ENCODE data around the gene WNT5B.
"Not testable (repeated sequence)": the region's sequence is repeated elsewhere in the genome, so short reads cannot be mapped to it uniquely, and the experiment has no call there.

WNT5B gene

DNA sequence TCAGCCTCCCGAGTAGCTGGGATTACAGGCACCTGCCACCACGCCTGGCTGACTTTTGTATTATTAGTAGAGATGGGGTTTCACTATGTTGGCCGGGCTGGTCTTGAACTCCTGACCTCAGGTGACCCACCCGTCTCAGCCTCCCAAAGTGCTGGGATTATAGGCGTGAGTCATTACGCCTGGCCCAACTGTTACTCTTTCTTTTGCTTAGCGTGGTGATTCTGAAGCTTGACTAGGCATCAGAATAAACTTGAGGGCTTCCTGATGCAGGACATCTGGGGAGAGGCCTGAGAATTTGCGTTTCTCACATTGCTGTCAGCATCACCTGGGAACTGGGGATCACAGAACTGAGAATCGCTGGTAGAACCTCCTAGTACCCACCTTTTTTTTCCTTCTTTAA is 26.3 kb upstream of the WNT5B start:
- DNase-seq = not testable (repeated sequence)

- DNase-seq = no peak
These were observed 25.6 kb upstream of the WNT5B start for GRCh38 chr12:1603269-1603993.

DNA sequence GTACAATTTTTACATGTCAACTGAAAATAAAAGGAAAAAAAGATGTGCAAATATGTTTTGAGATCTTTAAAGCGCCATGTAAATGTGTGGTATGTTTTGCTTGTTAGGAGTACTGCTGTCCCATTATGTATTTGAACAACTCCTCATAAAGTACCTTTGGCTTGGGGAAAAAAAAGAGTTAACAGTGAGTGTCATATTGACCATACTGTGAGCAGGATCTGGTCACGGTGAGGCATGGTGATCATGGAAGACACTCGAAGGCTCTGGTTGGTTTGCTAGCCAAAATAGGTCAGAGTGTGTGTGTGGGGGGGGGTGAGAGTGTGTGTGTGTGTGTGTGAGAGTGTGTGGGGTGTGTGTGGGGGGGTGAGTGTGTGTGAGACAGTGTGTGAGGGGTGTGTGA is 24.6 kb upstream of the WNT5B start:
- DNase-seq = no peak

GRCh38 chr12:1605129-1606020 is 23.7 kb upstream of the WNT5B start:
- DNase-seq = peak; percentile 43

- peak; percentile 50 for DNase-seq
These were observed 22.9 kb upstream of the WNT5B start for GRCh38 chr12:1606021-1606622.

- DNase-seq = no peak
These were observed 20.9 kb upstream of the WNT5B start for GRCh38 chr12:1607940-1608712.

GRCh38 chr12:1608713-1609119 is 20.3 kb upstream of the WNT5B start:
- no peak for DNase-seq

- no peak for DNase-seq
These were observed 18.9 kb upstream of the WNT5B start for GRCh38 chr12:1610072-1610643.

- no peak for DNase-seq
These were observed 17.0 kb upstream of the WNT5B start for GRCh38 chr12:1611803-1612572.

DNA sequence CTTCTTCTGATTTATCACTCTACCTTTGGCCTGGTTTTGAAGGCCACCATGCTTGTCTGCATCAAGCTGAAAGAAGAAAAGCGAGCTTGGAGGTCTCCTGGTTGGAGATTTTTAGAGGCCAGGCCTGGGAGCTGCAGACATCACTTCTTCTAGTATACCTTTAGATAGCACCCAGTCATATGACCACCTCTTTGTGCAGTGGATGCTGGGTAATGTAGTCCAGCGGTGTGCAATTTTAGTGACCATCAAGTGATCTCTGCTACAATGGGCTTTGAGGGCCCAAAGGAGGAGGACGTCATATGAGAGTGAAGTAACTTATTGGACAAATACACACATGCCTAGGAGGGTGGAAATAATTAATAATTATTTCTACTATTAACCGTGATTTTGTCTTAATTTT is 15.2 kb upstream of the WNT5B start:
- no peak for DNase-seq

- DNase-seq = no peak
These were observed 14.7 kb upstream of the WNT5B start for GRCh38 chr12:1614360-1614759.

DNA sequence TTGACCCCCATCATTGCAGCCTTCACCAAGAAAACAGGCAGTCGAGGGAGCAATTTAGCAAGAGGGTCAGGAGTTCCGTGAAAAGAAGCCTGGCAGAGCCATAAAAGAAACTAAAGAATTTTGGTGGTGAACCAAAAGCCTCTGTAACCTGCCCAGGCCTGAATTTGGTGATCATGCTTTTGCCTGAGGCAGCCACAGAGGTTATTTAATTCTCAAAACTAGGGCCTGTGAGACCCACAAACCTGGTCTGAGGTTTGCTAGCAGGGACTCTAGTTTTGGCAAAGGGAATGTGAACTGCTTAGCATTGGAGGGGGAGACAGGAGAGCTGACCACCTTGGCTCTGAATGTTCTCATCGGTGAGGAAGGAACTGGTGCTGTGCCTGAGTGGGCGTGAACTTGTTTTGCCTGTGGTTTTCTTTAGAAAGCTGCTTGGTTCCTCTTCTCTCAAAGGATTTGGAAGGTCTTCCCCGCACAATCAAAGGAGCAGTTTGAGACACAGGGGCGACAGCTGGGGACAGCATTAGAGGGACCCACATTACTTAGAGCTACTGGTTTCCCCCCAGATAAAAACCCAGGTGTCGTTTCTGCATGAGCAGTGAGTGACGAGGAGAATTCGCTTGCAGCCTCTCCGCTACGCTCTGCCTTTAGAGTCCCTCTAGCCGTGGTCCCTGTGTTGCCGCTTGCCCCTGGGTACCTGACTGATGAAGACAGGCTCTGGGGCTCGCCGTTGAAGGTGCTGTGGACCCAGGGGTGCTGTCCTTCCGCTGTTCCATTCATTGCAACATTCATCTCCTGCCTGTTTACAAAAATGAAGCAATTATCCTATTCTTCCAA is 12.6 kb upstream of the WNT5B start:
- no peak for DNase-seq

GRCh38 chr12:1618489-1618888 is 10.5 kb upstream of the WNT5B start:
- no peak for DNase-seq

DNA sequence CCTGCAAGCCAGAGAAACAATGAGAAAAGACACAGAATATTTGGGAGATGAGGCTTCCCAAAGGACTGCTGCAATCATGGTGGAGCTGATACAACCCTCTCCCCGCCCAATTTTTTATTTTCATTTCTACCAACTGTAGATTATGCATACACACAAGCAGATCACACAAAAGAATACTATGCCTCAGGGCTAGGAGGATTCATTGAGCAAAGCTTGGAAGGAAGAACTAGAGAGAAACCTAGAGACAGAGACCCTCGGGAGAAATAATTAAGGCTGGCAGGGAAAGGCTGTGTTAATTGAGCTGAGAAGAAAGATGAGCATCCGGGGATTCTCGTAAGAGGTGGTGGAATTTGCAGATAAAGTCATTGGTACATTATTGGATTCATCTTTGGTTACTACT is 9.9 kb upstream of the WNT5B start:
- DNase-seq = no peak

- DNase-seq = no peak
These were observed 9.4 kb upstream of the WNT5B start for GRCh38 chr12:1619587-1619986.

- DNase-seq = no peak
These were observed 8.9 kb upstream of the WNT5B start for GRCh38 chr12:1620092-1620491.

DNA sequence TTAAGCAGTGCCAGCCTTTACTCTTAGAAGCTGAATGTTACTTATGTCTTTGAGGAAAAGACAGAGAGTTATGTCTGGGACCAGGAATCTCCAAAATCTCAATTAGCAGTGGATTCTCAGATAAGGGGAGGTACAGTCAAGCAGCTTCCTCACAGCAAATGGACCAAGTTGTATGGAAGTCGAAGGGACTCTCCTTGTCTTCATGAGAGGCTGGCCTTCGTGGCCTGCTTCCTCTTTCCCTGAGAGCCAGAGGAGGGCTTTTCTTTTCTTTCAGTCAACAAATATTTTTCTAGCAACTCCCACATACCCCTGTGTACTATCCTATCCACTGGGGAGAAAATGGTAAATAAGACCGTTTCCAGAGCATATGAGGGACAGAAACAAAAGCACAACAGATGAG is 6.6 kb upstream of the WNT5B start:
- DNase-seq = no peak

DNA sequence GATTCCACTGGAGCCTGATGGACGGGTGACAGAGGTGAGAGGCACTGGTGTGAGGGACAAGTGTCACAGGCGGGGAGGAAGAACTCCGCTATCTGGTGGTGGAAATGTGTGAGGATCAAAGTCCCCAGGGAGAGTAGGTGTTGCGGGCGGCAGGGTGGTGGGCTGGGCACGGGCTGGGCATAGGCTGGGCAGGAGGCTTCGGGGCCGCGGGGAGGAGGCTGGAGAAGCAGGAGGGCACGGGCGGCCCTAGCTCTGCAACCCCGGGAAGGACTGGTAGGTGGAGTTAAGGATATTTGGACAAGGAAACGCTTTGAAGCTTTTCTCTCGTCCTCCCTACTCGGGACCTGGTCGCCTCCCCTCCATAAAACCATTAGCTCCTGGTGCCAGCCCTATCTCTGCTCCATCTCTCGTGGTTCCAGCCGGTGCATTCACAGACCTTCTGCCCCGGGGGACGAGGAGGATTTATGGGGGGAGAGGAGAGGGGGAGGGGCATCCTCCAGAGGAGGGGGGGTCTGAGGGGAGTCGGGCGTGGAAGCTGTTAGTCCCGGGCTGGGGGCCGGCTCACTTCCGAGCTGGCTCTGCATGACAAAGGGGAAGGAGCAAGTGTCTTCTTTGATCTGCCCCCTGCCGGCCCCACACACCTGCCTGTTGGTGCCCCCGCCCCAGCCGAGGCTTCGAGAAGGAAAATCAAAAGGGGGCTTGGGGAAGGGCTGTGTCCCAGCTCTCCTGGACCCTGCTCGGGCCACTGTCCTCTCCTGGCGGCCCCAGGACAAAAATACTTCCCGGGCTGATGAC is 504 bp downstream of the WNT5B start:
- DNase-seq = no peak

GRCh38 chr12:1630133-1630826 is 1.2 kb downstream of the WNT5B start:
- no peak for DNase-seq
